Small intestine (tissue), 7 donors: Measurements from ENCODE around the gene HAUS6. TPM values are rescaled to one million over a fixed set of nuclear protein-coding genes. Genes with fewer than 3 reads are reported as not detected.
A peak's percentile ranks its signal among the peaks of the same experiment; 100 is the strongest.

Experiments used
- DNase-seq, 2 donors: peaks; one replicate each; pipeline versions ENCODE4 v3.0.0 to v3.0.0-alpha.2; 2013
- FAIRE-seq: peaks from 2 replicates; lab custom pipeline; 2012; peaks lifted over from hg19 to GRCh38; lab: Jason Lieb, UNC
- H3K27ac ChIP-seq, 3 donors: one replicate each; pipeline ENCODE4 v1.5.1; 2013; ENCODE audit warnings: low read length in 2 of 3, mild to moderate bottlenecking in 2 of 3, control low read depth in 1 of 3, inconsistent platforms in 1 of 3, low read depth in 1 of 3, moderate library complexity in 1 of 3
- H3K27me3 ChIP-seq, 3 donors: one replicate each; pipeline ENCODE4 v1.6.1; 2013; ENCODE audit warnings: low read length in 3 of 3, inconsistent platforms in 1 of 3; ENCODE audit not compliant: control insufficient read depth in 3 of 3, insufficient read depth in 3 of 3
- H3K36me3 ChIP-seq, 3 donors: one replicate each; pipeline ENCODE4 v1.6.1; 2013; ENCODE audit warnings: low read length in 3 of 3, inconsistent platforms in 1 of 3, low read depth in 1 of 3, mild to moderate bottlenecking in 1 of 3, moderate library complexity in 1 of 3; ENCODE audit not compliant: control insufficient read depth in 3 of 3, insufficient read depth in 2 of 3
- H3K4me1 ChIP-seq, 3 donors: one replicate each; pipeline ENCODE4 v1.6.1; 2013; ENCODE audit warnings: low read length in 2 of 3, inconsistent platforms in 1 of 3, low read depth in 1 of 3, mild to moderate bottlenecking in 1 of 3, moderate library complexity in 1 of 3; ENCODE audit not compliant: control insufficient read depth in 3 of 3, insufficient read depth in 2 of 3
- H3K4me3 ChIP-seq, 3 donors: one replicate each; pipeline ENCODE4 v1.5.1; 2013; ENCODE audit warnings: low read length in 3 of 3, control low read depth in 1 of 3, inconsistent platforms in 1 of 3, low read depth in 1 of 3, mild to moderate bottlenecking in 1 of 3, moderate library complexity in 1 of 3
- H3K9me3 ChIP-seq, 2 donors: one replicate each; pipeline ENCODE4 v1.6.1; 2013; ENCODE audit warnings: low read depth in 1 of 2, low read length in 1 of 2; ENCODE audit not compliant: control insufficient read depth in 2 of 2, insufficient read depth in 1 of 2
- WGBS, 3 donors: extraction: QIAGEN DNeasy Blood & Tissue Kit; methylation state at CpG; one replicate each; pipeline ENCODE4 v1.1.7; 2013; 5-methylcytosine and 5-hydroxymethylcytosine counted together
- polyA plus RNA-seq, 4 donors: library from polyadenylated mRNA; stranded (reverse) in 3 of 4; unstranded in 1 of 4; fragments of 200-250 nt in 3 of 4; fragments of 120-200 nt in 1 of 4; gene quantifications; one replicate each; pipeline versions ENCODE4 v1.2.1 to v1.2.3, GENCODE V29; 2013
- donor health status: healthy with polysubstance abuse.
- donor health status: control.
- donor health status: control.
- donor health status: Bipolar disorder and iron deficiency.
- donor health status: healthy.

Gene HAUS6
- polyA plus RNA-seq, 4 donors = 2.7 to 9.2 (median 3.8) TPM

GRCh38 chr9:19145881-19146280 lies 43.2 kb upstream of the HAUS6 start:
- Histone ChIP-seq H3K36me3 (no peaks in the 10 kb centered on the region), H3K4me3 (no peak overlapping the region), H3K9me3 (no peaks in the 10 kb centered on the region), H3K4me1 (peaks cover 0 to 7% (median 0%) of the 10 kb centered on the region in 3 donors), H3K27me3 (no peaks in the 10 kb centered on the region), H3K27ac (no peak overlapping the region)
- WGBS, 3 donors = 79 to 85% (median 81%) methylated on average over 5 of the region's 5 CpGs
- DNase-seq = no peak
- FAIRE-seq = no peak

- no peaks in the 10 kb centered on the region for H3K9me3 ChIP-seq
- no peaks in the 10 kb centered on the region for H3K27me3 ChIP-seq
- H3K36me3 ChIP-seq = no peaks in the 10 kb centered on the region
- no peak overlapping the region for H3K27ac ChIP-seq
- 93 to 97% (median 94%) methylated on average over 6 of the region's 6 CpGs for WGBS, 3 donors
- DNase-seq (no peak), FAIRE-seq (no peak)
- no peak overlapping the region for H3K4me3 ChIP-seq
- H3K4me1 ChIP-seq = no peaks in the 10 kb centered on the region
Observed at GRCh38 chr9:19140259-19140658, 37.6 kb upstream of the HAUS6 start.

GRCh38 chr9:19138084-19138483 lies 35.4 kb upstream of the HAUS6 start:
- DNase-seq (no peak), FAIRE-seq (no peak)
- Histone ChIP-seq H3K27me3 (no peaks in the 10 kb centered on the region), H3K4me3 (no peak overlapping the region), H3K4me1 (peaks cover 0 to under 1% (median 0%) of the 10 kb centered on the region in 3 donors), H3K36me3 (no peaks in the 10 kb centered on the region), H3K27ac (no peak overlapping the region), H3K9me3 (no peaks in the 10 kb centered on the region)
- WGBS, 3 donors = 94 to 100% (median 94%) methylated on average over 1 of the region's 1 CpG

- Histone ChIP-seq H3K4me1 (peaks cover 0 to 3% (median 0%) of the 10 kb centered on the region in 3 donors), H3K9me3 (no peaks in the 10 kb centered on the region), H3K27ac (no peak overlapping the region), H3K4me3 (no peak overlapping the region), H3K36me3 (no peaks in the 10 kb centered on the region), H3K27me3 (no peaks in the 10 kb centered on the region)
- FAIRE-seq (no peak), DNase-seq (no peak)
- WGBS, 3 donors = 88 to 100% (median 93%) methylated on average over 1 of the region's 1 CpG
Observed at GRCh38 chr9:19137282-19137681, 34.6 kb upstream of the HAUS6 start.

GRCh38 chr9:19136129-19136528 lies 33.4 kb upstream of the HAUS6 start:
- 65 to 73% (median 68%) methylated on average over 3 of the region's 3 CpGs for WGBS, 3 donors
- Histone ChIP-seq H3K36me3 (no peaks in the 10 kb centered on the region), H3K27me3 (no peaks in the 10 kb centered on the region), H3K9me3 (no peaks in the 10 kb centered on the region), H3K4me3 (no peak overlapping the region), H3K27ac (no peak overlapping the region), H3K4me1 (peaks cover 0 to 3% (median 0%) of the 10 kb centered on the region in 3 donors)
- no peak for DNase-seq
- no peak for FAIRE-seq

GRCh38 chr9:19133549-19134345 lies 31.0 kb upstream of the HAUS6 start:
- Histone ChIP-seq H3K4me3 (no peak overlapping the region), H3K4me1 (peaks cover 0 to 6% (median 0%) of the 10 kb centered on the region in 3 donors), H3K27ac (peak overlapping the region in 1 of 3 donors; percentile 40), H3K9me3 (no peaks in the 10 kb centered on the region), H3K36me3 (no peaks in the 10 kb centered on the region), H3K27me3 (no peaks in the 10 kb centered on the region)
- FAIRE-seq (no peak), DNase-seq (no peak)
- WGBS, 3 donors = 92 to 96% (median 94%) methylated on average over 6 of the region's 6 CpGs

GRCh38 chr9:19130436-19130835 lies 27.7 kb upstream of the HAUS6 start:
- H3K4me1 ChIP-seq = peaks cover 0 to 7% (median 0%) of the 10 kb centered on the region in 3 donors
- no peak overlapping the region for H3K4me3 ChIP-seq
- FAIRE-seq = no peak

GRCh38 chr9:19127871-19128500 lies 25.3 kb upstream of the HAUS6 start:
- H3K4me1 ChIP-seq = peaks cover 0 to 6% (median 3%) of the 10 kb centered on the region in 3 donors
- H3K27me3 ChIP-seq = no peaks in the 10 kb centered on the region
- peak overlapping the region; percentile 95 to 99 (median 99) for H3K27ac ChIP-seq
- H3K36me3 ChIP-seq = peaks cover 12 to 21% (median 13%) of the 10 kb centered on the region in 3 donors
- peak; percentile 45 to 60 for DNase-seq
- FAIRE-seq = no peak
- no peaks in the 10 kb centered on the region for H3K9me3 ChIP-seq
- peak overlapping the region; percentile 74 to 97 (median 81) for H3K4me3 ChIP-seq
- WGBS, 3 donors = 4 to 10% (median 6%) methylated on average over 40 of the region's 40 CpGs

More at GRCh38 chr9:19130436-19130835, 27.7 kb upstream of the HAUS6 start:
- WGBS, 3 donors = 81 to 91% (median 85%) methylated on average over 8 of the region's 8 CpGs
- H3K27me3 ChIP-seq = no peaks in the 10 kb centered on the region
- no peak overlapping the region for H3K27ac ChIP-seq
- no peaks in the 10 kb centered on the region for H3K9me3 ChIP-seq
- DNase-seq = no peak
- H3K36me3 ChIP-seq = peaks cover 0 to 9% (median 4%) of the 10 kb centered on the region in 3 donors
